DOHH2 (cell line): ENCODE measurements around the gene COASY.

Experiments
- EZH2phosphoT487 ChIP-seq: fragments of 200-600 bp; sonication (generic); IDR thresholded peaks from 2 replicates; pipeline ENCODE4 v1.6.1; 2017; ENCODE audit warnings: borderline replicate concordance, mild to moderate bottlenecking, antibody characterized with exemption, low read length, moderate library complexity, mixed read lengths
- TF ChIP-seq, protein P1 (sequence below): fragments of 200-600 bp; sonication (generic); IDR thresholded peaks from one replicate; pipeline ENCODE4 v1.5.1; 2014; ENCODE audit warnings: antibody characterized with exemption, mild to moderate bottlenecking, low read depth, low read length; ENCODE audit not compliant: poor library complexity, severe bottlenecking

DNA sequence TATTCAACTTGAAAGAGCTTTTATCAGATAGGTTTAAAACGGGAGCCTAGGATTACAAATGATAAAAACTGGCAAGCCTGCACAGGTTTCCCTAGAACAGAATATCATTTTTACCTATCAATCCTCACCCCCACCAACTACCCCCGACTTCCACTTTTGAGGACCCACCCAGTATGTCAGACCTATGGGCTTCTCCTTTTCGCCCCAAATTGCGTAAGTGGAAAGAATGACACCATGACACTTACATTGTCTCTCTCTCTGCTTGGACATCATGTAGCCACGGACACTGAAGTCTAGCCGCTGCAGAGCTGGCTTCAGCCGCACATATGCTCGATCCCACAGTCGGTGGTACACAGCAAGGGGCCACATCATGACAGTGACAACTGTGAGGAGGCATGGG lies 22.9 kb downstream of the COASY start:
- TF ChIP-seq, protein P1, sequence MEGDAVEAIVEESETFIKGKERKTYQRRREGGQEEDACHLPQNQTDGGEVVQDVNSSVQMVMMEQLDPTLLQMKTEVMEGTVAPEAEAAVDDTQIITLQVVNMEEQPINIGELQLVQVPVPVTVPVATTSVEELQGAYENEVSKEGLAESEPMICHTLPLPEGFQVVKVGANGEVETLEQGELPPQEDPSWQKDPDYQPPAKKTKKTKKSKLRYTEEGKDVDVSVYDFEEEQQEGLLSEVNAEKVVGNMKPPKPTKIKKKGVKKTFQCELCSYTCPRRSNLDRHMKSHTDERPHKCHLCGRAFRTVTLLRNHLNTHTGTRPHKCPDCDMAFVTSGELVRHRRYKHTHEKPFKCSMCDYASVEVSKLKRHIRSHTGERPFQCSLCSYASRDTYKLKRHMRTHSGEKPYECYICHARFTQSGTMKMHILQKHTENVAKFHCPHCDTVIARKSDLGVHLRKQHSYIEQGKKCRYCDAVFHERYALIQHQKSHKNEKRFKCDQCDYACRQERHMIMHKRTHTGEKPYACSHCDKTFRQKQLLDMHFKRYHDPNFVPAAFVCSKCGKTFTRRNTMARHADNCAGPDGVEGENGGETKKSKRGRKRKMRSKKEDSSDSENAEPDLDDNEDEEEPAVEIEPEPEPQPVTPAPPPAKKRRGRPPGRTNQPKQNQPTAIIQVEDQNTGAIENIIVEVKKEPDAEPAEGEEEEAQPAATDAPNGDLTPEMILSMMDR, result no peak
- TF ChIP-seq EZH2phosphoT487, result no peak
